AG09319 (cell line): ENCODE results near the gene NOC4L.
"Not testable (repeated sequence)": the region's sequence is repeated elsewhere in the genome, so short reads cannot be mapped to it uniquely, and the experiment has no call there.

Experiments
- DNase-seq: peaks from one replicate; pipeline ENCODE4 v3.0.0-alpha.2; 2010; ENCODE audit warnings: low read depth; ENCODE audit errors: extremely low read depth
- TF ChIP-seq, protein P1 (sequence below): IDR thresholded peaks from 2 replicates; pipeline ENCODE4 v1.5.1; 2011; ENCODE audit warnings: low read depth, mild to moderate bottlenecking, inconsistent platforms, low read length, moderate library complexity

Gene NOC4L

DNA sequence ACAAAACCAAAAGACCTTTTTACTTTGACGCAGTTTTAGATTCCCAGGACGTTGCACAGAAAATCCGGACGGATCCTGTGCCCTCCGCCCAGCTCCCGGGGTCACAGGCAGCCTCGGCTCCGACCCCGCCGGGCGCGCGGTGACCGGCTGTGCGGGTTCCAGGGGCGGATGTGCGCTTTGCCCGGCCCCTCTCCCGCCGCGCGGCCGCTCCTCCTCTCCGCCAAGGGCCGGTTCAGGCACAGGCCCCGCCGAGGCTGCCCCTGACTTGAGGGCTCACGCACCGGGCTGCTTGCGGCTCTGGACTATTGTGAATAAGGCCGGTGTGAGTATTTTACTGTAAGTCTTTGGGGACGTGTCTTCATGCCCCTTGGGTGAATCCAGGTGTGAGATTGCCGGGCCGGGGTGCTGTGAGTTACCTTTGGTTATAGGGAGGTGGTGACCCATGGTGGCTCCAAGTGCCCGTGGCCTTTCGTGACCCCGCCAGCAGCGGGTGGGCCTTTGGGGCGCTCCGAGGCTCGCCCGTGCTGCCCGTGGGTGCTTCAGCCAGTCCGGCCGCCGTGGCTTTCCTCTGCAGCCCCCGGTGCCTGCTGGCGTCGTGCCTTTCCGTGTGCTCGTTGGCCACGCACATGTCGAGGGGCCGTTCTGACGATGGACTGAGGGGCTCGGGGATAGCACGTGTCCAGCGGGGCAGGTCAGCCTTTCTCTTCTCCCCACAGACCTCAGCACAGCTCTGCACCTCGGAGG is 45.9 kb downstream of the NOC4L start:
- TF ChIP-seq, protein P1, sequence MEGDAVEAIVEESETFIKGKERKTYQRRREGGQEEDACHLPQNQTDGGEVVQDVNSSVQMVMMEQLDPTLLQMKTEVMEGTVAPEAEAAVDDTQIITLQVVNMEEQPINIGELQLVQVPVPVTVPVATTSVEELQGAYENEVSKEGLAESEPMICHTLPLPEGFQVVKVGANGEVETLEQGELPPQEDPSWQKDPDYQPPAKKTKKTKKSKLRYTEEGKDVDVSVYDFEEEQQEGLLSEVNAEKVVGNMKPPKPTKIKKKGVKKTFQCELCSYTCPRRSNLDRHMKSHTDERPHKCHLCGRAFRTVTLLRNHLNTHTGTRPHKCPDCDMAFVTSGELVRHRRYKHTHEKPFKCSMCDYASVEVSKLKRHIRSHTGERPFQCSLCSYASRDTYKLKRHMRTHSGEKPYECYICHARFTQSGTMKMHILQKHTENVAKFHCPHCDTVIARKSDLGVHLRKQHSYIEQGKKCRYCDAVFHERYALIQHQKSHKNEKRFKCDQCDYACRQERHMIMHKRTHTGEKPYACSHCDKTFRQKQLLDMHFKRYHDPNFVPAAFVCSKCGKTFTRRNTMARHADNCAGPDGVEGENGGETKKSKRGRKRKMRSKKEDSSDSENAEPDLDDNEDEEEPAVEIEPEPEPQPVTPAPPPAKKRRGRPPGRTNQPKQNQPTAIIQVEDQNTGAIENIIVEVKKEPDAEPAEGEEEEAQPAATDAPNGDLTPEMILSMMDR: no peak

DNA sequence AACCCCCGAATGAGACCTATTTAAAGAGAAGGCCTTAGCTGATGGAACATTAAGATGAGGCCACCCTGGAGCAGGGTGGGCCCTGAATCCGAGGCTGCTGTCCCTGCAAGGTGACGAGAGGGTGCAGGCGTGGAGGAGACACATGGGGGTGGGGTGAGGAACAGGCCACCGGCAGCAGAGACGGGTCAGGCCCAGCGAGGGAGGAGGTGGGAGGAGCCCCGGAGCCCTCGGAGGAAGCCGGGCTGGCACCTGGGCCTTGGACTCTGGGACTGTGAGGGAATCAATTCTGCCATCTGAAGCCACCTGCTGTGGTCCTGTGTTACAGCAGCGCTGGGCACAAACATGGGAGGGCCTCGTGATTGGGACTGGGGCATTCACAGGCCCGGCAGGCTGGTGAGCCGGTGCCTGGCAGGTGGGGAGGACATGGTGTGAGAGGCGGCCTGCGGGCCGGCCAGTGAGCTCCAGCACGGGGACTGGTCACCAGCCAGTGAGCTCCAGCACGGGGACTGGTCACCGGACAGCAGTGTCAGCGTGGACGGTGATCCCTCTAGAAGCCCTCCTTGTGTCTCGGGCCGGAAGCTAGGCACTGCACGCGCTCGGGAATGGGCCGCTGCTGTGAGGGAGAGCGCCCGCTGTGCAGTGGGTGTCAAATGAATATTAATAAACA is 46.7 kb downstream of the NOC4L start:
- no peak for DNase-seq
- TF ChIP-seq, protein P1: no peak

More for the DNA sequence above, 45.9 kb downstream of the NOC4L start:
- DNase-seq: no peak

DNA sequence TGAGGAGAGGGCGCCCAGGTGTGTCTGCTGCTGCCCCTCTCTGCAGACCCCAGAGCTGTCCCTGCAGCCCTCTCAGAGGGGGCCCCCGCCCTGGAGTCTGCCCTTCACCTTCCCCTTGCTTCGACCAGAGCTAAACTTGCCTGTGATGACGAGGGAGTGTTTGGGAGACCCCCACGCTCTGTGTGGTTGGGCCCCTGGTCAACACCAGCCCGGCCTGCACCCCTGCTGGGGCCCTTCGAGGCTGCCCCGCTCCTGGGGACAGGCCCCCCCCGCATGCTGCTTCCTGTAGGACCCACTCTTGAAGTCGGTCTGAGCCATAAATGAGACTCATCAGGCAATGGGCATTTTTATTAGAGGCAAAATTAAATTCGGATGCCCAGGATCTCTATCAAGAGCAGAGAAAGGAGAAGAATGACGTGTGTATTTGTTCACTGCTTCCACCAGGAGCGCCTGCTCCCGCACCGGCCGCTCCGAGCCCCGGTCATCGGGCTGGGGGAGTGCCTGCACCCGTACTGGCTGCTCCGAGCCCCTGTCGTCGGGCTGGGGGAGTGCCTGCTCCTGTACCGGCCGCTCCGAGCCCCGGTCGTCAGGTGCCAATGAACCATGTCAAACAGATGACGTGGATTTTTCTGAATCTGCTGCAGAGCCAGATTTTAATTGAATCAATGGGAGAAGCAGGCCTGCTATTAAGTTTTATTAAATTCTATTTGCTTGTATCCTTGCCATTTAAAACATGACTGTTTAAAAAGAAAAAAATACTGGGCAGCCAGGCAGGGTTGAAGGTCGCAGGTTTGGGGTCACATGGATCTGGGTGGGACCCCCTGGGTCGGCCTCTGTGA is 47.7 kb downstream of the NOC4L start:
- TF ChIP-seq, protein P1: no peak
- DNase-seq: no peak

DNA sequence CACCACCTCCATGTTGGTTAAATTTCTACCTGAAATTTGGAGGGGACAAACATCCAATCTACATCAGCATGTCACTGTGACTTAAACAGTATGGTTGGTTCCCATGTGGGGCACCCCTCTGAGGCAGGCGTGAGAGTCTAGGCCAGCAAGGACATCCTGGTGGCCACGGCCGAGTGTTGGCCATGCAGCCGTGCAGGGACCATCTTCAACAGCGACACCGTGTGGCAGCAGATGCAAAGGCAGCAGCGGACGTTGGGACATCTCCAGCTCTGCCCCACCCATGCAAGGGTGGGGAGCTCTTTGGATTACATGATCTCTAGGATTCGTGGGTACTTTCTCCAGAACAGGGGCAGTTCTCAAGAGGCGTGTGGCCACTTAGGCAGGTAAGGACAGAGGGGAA is 49.8 kb downstream of the NOC4L start:
- no peak for DNase-seq
- TF ChIP-seq, protein P1: no peak; the same call in 1 of the 2 replicates

DNA sequence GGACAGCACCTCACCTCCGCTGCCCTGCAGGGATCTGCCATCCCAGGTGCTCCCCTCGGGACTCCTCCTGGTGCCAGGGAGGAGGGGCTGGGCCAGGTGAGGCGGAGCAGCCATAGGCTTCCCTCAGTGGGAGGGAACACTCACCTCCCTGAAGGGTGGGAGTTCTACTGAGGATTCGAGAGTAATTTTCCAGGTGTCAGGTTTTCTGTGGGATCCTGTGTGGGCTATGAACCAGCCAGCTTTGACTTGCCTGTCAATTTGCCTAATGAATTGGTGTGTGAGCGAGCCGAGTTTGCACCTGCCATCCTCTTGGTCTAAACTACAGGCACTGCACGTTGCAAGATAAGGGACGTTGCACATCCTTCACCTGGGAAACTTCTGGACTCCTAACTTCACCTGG is 50.3 kb downstream of the NOC4L start:
- TF ChIP-seq, protein P1: no peak
- DNase-seq: no peak

DNA sequence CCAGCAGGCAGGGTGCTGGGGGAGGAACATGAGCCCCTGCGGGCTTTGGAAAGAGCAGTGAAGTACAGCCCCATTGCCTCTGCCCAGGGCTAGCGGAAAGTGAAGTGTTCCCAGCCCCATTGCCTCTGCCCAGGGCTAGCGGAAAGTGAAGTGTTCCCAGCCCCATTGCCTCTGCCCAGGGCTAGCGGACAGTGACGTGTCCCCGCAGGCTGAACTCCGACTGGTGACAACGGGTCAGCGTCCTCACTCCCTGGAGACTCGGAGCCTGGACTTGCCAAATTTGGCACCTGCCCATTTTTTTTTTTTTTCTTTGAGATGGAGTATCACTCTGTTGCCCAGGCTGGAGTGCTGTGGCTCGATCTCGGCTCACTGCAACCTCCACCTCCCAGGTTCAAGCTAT is 51.0 kb downstream of the NOC4L start:
- not testable (repeated sequence) for DNase-seq

DNA sequence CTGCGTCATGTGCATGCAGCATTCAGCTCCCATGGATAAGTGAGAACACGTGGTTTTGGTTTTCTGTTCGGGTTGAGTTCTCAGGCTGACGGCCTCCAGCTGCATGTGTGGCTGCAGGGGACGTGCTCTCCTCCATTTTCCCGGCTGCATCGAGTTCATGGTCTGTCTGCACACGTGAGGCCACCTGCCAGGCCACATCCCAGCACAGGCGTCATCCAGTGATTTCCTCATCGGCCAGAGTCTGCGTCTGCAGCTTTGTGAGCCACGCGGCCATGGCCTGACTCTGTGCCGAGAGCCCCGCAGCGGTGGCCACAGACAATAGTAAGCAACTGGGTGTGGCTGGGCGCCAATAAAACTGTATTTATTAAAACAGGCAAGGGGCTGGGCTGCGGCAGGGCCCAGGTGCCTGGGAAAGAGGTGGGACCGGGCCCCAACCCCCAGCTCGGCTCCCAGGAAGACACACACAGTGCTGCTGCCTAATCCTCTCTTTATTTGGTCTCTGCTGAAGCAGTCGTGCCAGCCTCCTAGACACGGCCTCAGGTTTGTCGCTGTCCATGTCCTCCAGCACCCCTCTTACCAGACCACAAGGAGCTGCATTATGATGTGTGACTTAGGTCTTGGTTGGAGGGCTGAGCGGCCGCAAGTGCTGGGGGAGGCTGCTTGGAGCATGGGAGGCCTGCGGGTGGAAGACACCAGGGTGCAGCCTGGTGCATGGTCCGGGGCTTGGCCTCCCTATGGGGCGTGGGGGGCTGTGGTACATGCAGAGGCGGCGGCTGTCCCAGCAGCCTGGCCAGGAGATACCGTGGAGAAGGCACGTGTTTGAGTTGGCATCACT is 52.0 kb downstream of the NOC4L start:
- TF ChIP-seq, protein P1: no peak

More for the DNA sequence above, 52.0 kb downstream of the NOC4L start:
- no peak for DNase-seq
